ENCODE results near the gene HIP1R.
"Not testable (repeated sequence)": the region's sequence is repeated elsewhere in the genome, so short reads cannot be mapped to it uniquely, and the experiment has no call there.

HIP1R gene

DNA sequence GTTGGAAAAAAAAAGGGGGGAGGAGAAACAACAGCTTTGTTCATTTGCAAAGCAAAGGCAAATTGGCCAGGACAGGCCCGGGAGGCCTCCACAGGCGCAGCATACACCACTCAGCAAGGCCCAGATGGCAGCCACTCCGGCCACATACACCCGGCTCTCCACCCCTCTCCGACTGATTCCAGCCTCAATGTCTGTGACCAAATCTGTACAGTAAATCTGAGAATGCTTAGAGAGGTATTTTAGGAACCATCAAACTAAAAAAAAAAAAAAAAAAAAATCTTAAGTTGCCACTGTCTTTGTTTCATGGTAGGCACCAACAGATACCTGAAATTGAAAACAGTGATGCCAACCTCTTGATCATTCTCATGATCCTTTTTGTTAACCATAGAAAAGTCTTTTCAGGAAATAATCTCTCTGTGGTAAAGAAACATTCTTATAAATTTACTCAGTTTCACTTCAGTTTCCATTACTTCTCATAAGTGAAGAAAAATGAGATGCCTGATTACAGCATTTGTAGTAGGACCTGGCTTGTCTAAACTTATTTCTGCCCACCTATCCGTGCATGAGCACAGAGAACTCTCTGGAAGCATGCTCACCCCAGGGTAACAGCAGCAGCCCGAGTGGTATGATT lies 40.4 kb downstream of the HIP1R start:
- no peak for DNase-seq (ENCODE audit: low spot score)

- DNase-seq (ENCODE audit: low spot score) = not testable (repeated sequence)
These were observed 41.0 kb downstream of the HIP1R start for GRCh38 chr12:122876281-122876680.

DNA sequence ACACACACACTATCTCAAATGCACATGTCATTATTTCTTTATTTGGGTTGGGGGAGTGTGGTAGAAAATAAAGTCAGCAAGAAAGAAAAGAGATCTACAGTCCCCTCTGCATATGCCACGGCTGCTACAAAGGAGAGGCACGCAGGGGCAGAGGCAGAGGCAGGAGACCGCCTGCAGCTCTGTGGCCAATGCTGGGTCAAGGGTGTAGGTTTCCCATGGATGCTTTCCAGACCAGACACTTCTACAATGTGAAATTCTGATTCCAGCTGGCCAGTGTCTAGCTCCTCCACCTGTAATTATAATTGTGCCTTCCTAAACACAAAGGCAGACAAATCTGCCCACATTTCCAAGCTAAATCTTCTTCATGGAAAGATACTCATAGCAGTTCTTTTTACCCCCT lies 41.5 kb downstream of the HIP1R start:
- DNase-seq (ENCODE audit: low spot score) = no peak

DNA sequence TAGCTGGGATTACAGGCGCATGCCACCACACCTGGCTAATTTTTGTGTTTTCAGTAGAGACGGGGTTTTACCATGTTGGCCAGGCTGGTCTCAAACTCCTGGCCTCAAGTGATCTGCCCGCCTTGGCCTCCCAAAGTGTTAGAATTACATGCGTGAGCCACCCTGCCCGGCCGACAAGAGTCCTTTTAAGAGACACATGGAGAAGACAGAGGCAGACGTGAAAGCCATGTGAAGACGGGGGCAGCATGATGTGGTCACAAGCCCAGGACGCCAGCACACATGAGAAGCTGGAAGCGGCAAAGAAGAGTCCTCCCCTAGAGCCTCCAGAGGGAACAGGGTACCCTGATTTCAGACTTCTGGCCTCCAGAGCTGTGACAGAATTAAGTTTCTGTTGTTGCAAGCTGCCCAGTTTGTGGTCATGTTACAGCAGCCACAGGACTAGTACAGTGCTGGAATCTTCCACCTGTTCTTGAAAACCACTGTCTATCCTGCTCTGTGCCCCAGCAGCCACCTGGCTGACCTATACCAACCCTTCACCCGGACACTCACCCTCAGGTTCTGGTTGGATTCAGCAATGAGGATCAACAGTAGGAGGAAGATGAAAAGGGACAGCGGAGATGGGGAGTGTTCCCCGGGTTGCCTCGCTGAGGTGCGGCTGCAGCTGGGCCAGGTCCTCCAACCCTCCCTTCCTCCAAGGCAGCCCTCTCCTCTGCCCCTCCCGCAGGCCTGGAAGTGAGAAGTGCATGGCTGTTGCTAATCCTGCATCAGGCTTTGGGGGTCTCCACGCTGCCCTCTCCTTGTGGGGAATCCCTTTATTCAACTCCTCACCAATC lies 43.7 kb downstream of the HIP1R start:
- DNase-seq (ENCODE audit: low spot score) = no peak

- DNase-seq (ENCODE audit: low spot score) = no peak
These were observed 45.0 kb downstream of the HIP1R start for GRCh38 chr12:122880155-122880667.

- peak; percentile 50 for DNase-seq (ENCODE audit: low spot score)
These were observed 45.4 kb downstream of the HIP1R start for GRCh38 chr12:122880668-122881067.

GRCh38 chr12:122882908-122883558 lies 47.8 kb downstream of the HIP1R start:
- DNase-seq (ENCODE audit: low spot score) = no peak

- DNase-seq (ENCODE audit: low spot score) = no peak
These were observed 49.0 kb downstream of the HIP1R start for GRCh38 chr12:122884091-122884826.

GRCh38 chr12:122884860-122885259 lies 49.6 kb downstream of the HIP1R start:
- DNase-seq (ENCODE audit: low spot score) = no peak

DNA sequence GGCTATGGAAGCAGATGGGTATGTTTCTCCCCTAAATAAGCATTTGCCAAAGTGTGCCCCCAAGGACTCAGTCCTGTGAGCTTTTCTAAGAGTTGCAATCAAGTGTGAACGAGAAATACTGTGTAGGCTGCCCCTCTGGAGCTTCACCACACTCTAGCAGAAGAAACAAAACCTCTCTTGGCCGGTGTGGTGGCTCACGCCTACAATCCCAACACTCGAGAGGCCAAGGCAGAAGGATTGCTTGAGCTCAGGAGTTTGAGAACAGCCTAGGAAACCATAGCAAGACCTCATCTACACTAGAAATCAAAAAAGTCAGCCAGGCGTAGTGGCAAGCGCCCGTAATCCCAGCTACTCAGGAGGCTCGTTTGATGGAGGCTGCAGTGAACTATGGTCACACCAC lies 50.9 kb downstream of the HIP1R start:
- DNase-seq (ENCODE audit: low spot score) = no peak

GRCh38 chr12:122886851-122887818 lies 51.9 kb downstream of the HIP1R start:
- no peak for DNase-seq (ENCODE audit: low spot score)

DNA sequence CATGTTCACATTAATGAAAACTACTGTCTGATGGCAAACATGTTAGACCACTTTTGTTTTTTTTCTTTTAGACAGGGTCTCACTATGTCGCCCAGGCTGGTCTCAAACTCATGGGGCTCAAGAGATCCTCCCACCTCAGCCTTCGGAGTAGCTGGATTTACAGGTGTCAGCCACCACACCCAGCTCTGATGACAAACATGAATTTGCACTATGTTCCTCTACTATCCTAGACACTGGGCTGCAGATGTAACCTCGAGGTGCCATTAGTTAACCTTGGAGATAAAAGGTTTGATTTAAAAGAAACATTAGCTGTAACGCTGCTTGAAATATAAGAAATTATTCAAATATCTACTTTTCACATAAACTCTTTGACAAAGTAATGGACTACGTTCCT lies 52.6 kb downstream of the HIP1R start:
- no peak for DNase-seq (ENCODE audit: low spot score)

DNA sequence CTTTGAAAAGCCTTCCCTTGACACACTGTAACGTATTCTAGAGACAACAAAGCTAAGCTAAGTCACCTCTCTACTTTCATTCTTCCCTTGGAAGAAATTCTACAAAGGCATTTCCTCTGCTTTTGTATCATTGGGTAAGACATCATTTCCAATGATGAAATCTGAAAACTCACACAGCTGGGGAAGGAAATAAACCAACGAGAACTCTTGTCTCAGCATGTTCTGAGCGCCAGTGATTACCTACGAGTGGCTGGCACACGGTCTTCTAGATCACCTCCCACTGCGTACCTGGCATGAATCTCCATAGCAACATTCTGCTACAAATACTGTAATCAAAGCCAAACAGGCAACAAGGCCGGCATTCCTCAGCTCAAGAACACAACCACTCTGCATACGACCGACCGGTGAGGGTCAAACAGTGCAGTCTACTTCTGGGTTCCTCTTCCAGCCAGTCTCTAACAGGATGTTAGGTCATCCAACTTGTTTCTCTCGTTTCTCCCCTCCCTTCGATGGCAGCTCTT lies 53.0 kb downstream of the HIP1R start:
- no peak for DNase-seq (ENCODE audit: low spot score)

- DNase-seq (ENCODE audit: low spot score) = no peak
These were observed 54.7 kb downstream of the HIP1R start for GRCh38 chr12:122889761-122890520.

DNA sequence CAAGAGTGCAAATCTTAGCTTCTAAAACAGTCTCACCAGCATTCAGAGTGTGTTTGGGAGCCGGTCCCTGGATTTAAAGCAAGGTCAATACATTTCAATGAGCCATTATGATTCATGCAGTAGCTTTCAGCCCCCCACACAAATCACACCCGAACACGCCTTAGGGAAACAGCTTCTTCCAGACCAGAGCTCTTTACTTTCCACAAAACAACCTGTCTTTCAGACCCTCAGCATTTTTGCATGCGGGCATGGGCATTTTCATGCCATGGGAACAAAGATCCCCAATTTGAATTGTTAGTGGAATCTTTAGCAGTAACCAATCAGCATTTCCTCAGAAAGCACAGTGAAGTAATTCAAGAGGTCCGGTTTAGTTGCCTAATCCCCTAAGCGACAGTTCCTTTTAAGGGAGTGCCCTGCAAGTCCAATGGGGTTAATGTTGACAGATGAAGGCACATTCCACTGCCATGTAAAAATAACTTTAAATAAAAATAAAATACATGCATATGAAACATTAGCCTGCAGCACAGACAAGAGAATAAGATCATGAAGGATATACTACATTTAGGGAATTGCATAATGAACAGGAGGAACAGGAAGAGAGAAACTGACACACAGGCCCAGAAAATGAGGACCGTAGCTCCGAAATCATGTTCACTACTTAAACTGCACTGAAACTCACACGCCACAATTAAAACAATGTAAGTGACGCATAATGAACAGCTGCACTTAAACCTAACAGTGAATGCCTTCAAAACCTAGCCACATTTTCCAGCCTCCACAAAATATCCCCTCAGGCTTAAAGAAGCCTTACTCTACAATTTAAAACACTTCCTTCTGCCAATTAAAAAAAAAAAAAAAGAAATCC lies 56.6 kb downstream of the HIP1R start:
- peak; percentile 54 for DNase-seq (ENCODE audit: low spot score)

DNA sequence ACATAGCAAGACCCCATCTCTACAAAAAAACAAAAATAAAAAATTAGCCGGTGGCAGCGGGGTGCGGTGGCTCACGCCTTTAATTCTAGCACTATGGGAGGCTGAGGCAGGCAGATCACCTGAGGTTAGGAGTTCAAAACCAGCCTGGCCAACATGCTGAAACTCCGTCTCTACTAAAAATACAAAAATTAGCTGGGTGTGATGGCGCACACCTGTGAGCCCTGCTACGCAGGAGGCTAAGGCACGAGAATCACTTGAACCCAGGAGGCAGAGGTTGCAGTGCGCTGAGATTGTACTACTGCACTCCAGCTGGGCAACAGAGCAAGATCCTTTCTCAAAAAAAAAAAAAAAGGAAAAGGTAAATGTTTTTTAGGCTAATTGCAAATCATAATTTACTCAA lies 57.5 kb downstream of the HIP1R start:
- not testable (repeated sequence) for DNase-seq (ENCODE audit: low spot score)

- DNase-seq (ENCODE audit: low spot score) = no peak
These were observed 58.2 kb downstream of the HIP1R start for GRCh38 chr12:122893208-122894153.

Data from GM03348 (cell line).